ENCODE results near the gene TPI1.

DNA sequence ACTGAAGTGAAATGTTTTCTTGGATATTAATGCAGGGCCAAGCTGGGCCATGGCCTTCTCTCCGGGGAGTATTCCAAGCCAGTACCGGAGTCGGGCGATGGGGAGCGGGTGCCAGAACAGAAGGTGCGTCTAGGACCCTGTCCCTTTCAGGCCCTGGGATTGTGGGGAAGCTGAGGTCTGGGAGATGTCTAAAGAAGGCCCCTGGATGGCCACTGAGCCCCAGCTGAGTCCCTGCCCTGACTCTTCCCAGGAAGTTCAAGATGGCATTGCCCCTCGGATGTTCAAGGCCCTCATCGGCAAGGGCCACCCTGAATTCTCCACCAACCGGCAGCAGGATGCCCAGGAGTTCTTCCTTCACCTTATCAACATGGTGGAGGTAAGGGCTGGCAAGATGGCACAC, 7.2 kb upstream of the TPI1 start:
- no peak for TF ChIP-seq POLR2AphosphoS5 (IDR thresholded peaks at IDR 0.05; ENCODE audit: insufficient read depth, low read depth, low read length)
- no peak for TF ChIP-seq MYC (IDR thresholded peaks at IDR 0.05; ENCODE audit: low read depth, low read length)
- TF ChIP-seq, protein P1, sequence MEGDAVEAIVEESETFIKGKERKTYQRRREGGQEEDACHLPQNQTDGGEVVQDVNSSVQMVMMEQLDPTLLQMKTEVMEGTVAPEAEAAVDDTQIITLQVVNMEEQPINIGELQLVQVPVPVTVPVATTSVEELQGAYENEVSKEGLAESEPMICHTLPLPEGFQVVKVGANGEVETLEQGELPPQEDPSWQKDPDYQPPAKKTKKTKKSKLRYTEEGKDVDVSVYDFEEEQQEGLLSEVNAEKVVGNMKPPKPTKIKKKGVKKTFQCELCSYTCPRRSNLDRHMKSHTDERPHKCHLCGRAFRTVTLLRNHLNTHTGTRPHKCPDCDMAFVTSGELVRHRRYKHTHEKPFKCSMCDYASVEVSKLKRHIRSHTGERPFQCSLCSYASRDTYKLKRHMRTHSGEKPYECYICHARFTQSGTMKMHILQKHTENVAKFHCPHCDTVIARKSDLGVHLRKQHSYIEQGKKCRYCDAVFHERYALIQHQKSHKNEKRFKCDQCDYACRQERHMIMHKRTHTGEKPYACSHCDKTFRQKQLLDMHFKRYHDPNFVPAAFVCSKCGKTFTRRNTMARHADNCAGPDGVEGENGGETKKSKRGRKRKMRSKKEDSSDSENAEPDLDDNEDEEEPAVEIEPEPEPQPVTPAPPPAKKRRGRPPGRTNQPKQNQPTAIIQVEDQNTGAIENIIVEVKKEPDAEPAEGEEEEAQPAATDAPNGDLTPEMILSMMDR (IDR thresholded peaks at IDR 0.05; ENCODE audit: extremely low read depth in 1 of 2, insufficient read depth in 1 of 2, low read depth in 1 of 2, low read length in 2 of 2): no peak
- TF ChIP-seq POLR2A (IDR thresholded peaks at IDR 0.05; ENCODE audit: low read depth, low read length): no peak
